Stromal cell of bone marrow (primary cell): ENCODE measurements around the gene STXBP5.
"Not testable (repeated sequence)": the region's sequence is repeated elsewhere in the genome, so short reads cannot be mapped to it uniquely, and the experiment has no call there.

Experiments
- DNase-seq: peaks from one replicate; pipeline ENCODE4 v3.0.0-alpha.2; 2012; ENCODE audit warnings: low read depth

Gene STXBP5

DNA sequence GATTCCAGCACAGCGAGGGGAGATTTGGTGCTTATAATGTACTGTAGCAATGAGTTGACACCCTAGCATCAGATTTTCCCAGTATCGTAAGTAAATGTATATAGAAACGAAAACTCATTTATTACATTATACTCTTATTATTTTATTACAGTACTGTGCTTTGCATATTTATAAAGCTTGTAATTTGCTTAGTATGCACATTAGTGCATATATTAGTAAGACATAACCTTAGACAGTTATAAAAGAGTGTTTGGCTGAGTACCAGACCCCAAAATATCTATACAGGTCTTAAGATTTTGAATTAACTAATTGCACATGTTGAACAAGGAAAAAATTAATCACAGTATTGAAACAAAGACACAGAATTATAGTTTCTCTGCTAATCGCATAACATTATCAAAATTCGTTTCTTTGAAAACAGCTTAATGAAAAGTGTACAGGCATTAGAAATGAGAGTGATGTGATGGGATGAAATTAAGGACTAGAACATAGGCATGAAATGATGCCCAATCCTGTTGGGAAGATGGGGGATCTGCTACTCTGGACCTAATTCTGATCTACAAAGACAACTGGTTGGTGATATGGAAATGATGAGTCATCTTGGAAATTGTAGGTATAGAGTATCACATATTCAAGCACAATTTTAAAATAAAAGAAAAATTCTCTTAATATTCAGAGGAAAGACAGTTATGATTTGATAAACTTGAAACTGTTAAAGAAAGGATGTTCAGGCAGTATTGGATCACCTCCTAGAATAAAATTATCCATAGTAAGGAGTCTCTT lies 42.8 kb downstream of the STXBP5 start:
- DNase-seq = no peak

DNA sequence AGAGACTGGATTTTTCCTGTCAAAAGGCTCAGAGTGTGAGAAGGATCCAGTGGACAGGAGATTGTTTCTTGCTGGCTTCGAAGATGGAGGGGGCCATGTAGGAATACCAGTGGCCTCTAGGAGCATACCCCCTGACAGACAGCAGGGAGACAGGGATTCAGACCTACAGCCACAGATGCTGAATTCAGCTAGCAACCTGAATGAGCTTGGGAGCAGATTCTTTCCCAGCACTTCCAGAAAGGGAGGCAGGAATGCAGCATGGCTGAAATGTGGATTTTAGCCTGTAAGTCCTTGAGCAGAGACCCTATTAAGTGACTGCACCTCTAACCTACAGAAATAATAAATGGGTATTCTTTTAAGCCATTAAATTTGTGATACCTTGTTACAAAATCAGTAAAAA lies 44.6 kb downstream of the STXBP5 start:
- no peak for DNase-seq

DNA sequence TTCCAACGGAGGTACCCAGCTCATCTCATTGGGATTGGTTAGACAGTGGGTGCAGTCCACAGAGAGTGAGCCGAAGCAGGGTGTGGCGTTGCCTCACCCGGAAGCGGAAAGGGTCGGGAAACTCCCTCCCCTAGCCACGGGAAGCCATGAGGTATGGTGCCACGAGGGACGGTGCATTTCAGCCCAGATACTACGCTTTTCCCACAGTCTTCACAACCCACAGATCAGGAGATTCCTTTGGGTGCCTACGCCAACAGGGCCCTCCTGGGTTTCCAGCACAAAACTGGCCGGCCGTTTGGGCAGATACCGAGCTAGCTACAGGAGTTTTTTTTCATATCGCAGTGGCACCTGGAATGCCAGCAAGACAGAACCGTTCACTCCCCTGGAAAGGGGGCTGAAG lies 46.9 kb downstream of the STXBP5 start:
- no peak for DNase-seq

DNA sequence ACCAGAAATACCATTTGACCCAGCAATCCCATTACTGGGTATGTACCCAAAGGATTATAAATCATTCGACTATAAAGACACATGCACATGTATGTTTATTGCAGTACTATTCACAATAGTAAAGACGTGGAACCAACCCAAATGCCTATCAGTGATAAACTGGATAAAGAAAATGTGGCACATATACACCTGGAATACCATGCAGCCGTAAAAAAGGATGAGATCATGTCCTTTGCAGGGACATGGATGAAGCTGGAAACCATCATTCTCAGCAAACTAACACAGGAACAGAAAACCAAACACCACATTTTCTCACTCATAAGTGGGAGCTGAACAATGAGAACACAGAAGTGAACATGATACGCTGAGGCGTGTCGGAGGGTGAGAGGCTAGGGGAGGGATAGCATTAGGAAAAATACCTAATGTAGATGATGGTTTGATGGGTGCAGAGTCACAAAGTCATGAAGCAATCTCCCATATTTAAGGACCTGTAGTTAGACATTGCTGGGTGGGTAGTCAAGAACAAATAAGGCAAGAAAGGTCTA lies 50.8 kb downstream of the STXBP5 start:
- not testable (repeated sequence) for DNase-seq

DNA sequence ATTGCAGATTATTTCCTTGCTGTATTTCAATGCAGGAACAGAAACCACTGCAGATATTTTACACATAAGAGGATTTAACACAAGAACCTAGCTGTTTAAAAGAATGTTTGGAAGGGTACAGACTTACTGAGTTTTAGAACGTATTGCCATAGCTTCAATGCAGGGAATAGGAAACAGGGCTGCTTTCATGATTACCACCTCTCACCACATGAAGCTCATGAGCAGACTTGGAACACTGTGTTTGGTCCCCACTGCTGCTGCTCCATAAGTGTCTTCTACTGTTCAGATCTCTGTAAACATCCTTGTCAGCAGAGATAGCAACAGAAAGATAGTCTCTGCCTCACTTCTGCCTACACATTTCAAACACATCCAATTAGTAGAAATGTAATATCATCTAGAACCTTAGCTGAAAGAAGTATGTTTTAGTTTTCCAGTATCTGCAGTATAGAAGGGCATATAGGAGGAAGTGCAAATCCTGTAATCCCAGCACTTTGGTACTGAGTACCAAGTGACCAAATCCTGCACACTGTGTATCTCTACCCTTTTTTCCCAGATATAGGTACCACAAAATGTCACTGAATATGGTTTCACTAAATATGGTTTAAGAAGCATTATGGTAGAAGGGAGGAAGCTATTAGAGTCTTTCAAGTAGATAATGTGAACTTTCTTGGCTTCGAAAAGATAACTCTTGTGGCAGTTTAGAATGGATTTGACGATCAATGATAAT lies 51.9 kb downstream of the STXBP5 start:
- no peak for DNase-seq

DNA sequence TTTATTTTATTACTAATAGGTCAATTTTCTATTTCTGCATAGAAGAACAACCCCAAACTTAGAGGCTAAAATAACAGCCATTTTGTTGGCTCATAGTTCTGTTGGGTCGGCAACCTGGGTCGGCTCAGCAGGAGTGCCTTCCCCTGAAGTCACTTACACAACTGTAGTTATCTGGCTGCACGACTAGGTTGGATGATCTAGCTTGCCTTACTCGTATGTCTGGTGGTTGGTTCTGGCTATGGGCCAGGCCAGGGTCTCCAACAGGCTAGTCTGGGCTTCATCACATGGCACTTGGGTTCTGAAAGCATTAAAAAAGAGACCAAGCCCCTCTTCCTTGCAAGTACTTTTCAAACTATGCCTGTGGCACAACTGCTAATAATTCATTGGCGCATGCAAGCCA lies 53.5 kb downstream of the STXBP5 start:
- DNase-seq = no peak

DNA sequence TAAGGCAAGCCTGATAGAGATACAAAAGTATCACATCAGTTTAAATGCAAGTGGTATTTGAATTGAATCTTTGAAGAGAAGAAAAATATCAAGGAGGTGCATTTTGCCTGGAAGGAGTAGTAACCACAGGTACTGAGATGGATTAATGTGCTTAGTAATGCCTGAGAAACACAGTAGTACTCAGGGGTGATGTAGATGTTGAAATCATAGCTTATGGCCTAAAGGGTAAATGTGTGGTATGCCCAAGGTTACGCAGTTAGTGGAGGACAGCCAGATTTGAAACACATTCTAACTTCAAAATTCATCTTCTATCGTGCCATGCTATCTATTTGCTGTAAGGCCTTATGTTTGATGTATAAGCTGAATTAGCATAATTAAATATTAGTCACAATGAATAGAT lies 55.9 kb downstream of the STXBP5 start:
- DNase-seq = no peak

DNA sequence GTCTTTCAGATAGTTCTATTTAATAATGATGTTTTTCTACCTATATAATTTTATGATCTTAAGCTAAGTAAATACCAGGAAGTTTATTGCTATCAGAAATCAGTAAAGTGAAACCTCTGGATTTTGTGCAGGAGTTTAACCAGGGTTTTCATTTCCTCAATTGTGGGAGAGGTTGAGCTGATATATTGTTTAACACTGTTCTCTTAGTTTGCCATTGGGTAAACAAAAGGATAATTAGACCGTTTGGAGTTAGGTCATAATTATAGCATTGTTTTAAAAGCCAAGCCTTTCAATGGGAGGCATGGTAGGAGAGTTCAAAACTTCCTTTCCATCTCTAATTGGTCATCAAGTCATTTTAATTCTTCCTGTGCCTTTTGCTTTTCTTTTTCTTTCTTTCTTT lies 58.7 kb downstream of the STXBP5 start:
- no peak for DNase-seq

DNA sequence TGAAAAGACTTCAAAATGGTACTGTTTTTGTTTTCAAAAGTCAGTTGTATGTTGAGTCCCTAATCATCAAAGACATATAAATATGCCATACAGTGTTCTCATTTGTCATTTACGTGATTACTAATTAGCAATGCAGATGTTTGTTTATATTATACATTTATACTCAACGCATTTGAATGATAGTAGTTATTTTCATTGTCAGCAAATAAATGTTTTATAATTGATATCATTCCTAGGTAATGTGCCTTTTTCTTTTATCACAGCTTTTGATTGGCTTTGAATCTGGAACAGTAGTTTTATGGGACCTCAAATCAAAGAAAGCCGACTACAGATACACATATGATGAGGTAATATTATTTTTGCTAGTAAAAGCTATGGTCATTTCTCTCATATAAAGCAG lies 62.6 kb downstream of the STXBP5 start:
- DNase-seq = no peak

DNA sequence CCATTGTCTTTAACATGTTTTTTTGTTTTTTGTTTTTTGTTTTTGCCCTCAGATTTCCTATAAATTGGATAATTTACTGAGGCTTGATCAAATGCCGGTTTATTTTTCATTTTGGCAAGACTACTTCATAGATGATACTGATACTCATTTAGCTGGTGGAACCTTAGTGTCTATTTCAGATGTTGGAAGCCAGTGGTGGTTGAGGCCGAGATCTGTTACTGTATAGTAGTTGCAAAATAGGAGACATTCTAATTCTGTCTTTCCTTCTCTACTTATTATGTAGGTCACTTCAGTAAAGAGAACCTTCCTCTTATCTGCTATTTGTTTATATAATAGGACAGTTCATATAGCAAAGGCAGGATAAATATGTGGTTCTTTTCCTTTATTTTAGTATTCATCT lies 63.4 kb downstream of the STXBP5 start:
- DNase-seq = no peak

DNA sequence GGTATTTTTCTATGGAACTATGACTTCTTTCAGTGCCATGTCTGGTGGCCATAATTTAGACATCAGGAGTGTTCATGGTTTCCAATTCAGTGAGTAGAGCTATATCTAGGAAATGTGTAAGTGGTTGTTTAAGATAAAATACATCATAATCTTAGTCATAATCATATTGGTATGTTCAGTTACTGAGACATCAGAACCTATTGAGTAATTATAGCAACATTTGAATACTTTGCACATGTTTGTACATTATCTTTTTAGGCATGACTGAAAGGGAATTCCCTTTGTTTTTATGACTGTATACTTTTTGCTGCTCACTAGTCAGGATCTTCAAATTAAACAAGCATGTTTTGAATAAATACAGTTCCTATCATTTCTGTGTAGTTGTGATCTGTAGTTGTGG lies 64.0 kb downstream of the STXBP5 start:
- no peak for DNase-seq

DNA sequence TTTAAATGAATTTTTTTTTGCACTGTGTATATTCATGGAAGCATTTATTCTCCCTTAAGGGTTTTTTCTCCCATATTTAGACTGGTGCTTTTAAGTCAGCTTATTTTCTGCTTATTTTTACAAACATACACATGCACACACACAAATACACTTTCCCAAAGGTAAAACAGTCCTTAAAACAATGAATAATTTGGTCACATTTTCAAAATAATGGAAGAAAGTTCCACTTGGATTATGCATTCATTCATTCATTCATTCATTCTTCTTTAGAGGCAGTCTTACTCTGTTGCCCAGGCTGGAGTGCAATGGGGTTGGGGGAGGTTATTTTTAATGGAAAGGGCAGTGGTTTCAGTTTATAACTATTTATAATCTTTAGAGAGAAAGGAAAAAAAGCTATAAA lies 69.8 kb downstream of the STXBP5 start:
- DNase-seq = no peak

DNA sequence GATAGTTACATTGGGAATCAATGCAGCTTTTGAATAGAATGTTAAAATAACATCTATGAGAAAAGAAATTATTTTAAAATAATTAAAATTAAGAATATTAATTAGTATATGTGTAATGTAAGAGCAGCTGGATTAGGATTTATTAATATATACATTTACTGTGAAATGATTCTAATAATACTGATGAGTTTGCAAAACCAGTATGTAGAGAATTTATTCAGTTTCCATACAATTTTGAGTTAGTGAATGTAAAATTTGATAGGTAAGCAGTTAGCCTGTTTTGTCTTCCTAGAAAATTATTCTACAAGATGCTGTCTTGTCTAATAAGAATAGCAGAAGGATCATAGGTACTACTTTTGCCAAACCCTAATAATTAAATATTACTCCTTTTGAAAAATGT lies 70.6 kb downstream of the STXBP5 start:
- no peak for DNase-seq

DNA sequence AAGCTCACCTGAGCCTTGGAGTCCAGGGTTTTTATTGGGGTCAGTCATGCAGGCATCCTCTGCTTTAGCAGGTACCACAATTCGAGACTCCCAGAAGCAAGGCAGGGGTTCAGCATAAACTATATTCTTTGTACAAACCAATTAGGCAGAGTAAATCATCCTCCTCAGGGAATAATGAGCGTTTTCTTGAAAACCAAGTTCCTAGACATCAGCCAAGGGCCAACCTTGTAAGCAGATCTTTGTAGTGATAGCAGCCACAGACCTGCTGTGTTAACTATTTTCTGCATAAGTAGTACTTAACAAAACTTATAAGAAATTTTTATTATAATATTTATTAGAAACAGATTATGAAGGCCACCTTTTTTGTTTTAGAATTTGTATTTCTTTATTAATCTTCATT lies 74.7 kb downstream of the STXBP5 start:
- no peak for DNase-seq

DNA sequence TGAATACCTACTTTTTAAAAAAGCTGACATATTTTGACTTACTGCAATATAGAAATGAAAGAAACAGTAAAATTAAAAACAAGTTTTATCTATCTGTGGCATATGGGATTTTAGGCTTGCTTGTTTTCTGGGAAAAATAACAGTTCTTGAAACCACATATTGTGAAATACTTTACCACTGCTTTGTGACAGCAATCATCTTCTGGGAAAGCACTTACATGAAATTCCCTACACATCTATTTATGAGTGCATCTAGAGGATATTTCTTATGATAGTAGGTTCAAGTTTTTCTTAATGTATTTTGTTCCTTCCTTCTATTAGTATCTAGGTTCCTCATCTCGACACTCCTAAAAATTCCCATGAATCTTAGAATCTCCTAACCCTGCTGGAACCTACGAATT lies 75.2 kb downstream of the STXBP5 start:
- DNase-seq = peak; percentile 62

DNA sequence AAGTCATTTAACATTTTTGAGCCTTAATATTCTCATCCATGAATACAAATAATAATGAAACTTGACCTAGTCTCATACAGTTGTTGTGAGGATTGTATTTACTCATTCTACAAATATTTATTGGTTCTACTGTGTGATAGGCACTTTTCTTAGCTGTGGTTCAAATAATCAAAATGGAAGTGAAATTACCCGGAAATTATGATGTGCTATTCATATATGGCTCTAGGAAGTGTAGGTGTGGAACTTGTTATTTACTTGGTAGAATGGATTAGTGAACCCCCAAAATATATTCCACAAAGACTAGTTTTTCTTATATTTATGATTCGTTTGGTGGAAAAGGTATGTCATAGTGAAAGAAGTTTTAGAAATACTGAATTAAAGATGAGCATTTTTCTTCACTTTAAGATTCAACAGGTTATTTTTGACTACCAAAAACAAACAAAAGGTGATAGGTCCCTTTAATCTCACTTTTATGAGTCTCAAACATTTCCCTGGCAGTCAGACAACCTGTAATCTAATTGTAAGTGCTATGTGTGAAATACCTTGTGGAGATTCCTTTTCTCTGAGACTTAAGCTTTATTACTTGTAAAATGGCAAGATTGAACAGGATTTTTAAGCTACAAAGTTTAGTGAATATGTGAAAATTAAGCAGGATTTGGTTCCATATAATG lies 77.8 kb downstream of the STXBP5 start:
- DNase-seq = no peak

DNA sequence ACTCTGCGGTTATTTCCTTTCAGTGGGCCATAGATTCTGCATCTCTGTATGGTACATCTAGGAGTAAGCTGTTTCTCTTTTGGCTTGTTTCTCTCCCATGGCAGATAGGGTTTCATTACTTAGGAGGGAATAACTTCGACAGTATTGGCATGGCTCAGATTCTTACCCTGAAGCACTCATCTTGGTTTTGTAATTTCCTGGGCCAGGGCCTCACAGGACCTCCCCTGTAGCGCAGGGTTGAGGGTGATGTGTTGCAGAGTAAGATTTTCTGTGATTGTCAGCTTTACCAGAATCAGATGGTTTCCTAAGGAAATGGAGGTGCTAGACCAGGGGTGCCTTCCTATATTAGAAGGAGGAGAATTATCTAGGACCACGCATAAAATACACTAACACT lies 78.3 kb downstream of the STXBP5 start:
- DNase-seq = no peak

DNA sequence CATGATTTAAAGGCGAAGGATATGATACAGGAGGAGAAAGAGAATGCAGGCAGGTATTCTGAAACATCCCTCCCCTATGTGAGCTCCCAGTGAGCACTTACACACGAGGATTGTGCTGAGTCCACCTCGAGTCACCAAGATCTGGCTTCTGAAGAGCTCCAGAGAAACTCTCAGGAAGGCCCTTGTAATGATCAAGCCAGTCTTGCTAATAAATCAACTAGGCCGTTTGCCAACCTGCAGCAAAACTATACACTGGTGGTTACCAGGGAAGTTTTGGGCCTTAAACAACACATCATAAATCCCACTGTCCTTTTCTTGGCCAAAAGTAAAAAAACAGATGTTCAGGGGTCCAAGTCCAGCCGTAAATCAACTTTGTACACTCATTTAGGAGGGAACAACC lies 79.2 kb downstream of the STXBP5 start:
- DNase-seq = peak; percentile 32

DNA sequence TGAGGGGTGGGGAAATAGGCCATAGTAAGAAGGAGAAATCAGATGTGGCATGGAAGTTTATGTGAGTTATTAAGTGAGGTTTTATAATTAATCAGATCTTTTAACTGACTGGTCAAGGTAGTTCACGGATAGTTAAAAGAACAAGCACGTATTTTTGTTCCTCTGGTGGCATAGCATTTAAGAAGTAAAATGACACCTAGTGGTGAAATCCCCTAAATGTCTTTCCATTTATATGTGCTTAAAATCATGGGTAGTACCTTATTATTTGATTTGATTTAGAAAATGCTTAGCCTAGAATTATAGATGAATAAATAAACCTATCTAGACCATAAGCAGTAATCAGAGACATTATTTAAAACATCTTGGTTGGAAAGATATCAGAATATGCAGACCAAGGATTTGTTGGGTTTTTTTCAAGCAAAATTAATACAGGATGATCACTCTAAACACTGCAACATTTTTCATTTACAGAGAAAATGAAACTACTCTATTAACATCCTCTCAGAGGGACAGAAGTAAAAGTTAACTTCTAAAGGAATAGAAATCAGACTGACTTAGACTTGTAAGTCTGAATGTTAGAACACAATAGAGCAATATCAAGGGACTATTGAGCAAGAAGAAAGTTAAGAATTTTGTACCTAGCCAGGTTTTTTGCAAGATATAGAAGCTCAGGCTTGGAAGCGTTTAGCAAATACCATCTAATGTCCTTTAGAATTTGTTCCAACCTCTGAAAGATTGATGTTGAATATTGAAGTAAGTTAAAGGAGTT lies 81.1 kb downstream of the STXBP5 start:
- peak; percentile 36 for DNase-seq

DNA sequence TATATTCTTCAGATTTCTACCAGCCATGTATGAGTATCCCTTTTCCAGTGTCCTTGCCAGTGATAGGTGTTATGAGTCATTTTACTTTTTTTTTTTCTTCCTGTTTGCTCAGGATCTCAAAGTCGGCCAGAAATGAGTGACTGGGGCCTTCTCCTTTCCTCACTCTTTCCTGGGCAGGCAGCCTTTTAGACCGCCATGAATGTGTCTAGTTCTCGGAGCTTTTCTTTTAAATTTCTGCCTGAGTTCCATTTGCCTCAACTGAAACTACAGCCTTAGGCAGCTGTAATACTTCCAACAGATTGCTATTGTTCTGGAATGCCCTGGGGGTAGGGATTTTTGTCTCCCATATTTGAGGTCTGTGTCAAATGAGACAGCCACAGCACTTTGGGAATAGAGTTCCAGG lies 83.7 kb downstream of the STXBP5 start:
- peak; percentile 56 for DNase-seq

DNA sequence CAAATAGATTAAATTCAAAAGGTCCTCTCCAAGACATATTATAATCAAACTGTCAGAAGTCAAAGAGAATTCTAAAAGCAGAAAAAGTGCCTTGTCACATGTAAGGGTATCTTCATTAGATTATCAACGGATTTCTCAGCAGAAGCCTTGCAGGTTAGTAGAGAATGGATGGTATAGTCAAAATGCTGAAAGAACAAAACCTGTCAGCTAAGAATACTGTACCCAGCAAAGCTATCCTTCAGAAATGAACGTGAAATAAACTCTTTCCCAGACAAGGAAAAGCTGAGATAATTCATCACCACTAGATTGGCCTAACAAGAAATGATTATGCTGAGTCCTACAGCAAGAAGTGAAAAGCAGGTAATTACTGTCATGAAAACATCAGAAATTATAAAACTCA lies 92.9 kb downstream of the STXBP5 start:
- no peak for DNase-seq

DNA sequence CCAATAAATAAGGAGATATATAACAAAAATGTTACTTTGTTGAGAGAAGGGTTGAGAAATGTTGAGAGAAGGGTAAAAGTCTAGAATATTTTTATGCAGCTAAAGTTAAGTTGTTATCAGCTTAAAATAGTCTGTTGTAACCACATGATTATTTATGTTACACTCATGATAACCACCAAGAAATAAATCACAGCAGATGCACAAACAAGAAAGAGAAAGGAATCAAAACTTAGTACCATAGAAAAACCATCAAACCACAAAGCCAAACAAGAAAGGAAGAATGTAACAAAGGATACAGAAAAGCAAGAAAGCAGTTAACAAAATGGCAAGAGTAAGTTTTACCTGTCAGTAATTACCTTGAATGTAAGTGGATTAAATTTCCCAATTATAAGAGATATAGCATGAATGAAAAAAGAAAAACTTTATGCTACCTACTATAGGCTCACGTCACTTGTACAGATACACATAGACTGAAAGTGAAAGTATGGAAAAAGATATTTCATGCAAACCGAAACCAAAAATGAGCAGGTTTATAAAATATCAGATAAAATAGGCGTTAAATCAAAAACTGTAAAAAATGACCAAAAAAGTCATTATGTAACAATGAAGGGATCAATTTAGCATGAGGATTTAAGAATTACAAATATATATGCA lies 93.6 kb downstream of the STXBP5 start:
- DNase-seq = no peak
